HFFc6 (cell line): ENCODE results near the gene BST1. TPM values are rescaled to one million over a fixed set of nuclear protein-coding genes. Genes with fewer than 3 reads are reported as not detected.

Source experiments
- DNase-seq: peaks from one replicate; pipeline ENCODE4 v3.0.0-alpha.2; 2018
- H3K27ac Mint-ChIP-seq: 2 replicates; pipeline ENCODE4 v1.8.0; 2020; ENCODE audit warnings: mild to moderate bottlenecking, mixed read lengths
- H3K27me3 Mint-ChIP-seq: 2 replicates; pipeline ENCODE4 v1.8.0; 2021; ENCODE audit warnings: mild to moderate bottlenecking, moderate library complexity, mixed read lengths; ENCODE audit not compliant: insufficient read depth
- H3K36me3 Mint-ChIP-seq: 2 replicates; pipeline ENCODE4 v1.8.0; 2021; ENCODE audit warnings: low read depth, mixed read lengths
- H3K4me1 Mint-ChIP-seq: 2 replicates; pipeline ENCODE4 v1.8.0; 2020; ENCODE audit warnings: low read depth, mixed read lengths
- H3K4me3 Mint-ChIP-seq: 2 replicates; pipeline ENCODE4 v1.8.0; 2020; ENCODE audit warnings: mild to moderate bottlenecking, moderate library complexity, mixed read lengths
- H3K9me3 Mint-ChIP-seq: 2 replicates; pipeline ENCODE4 v1.8.0; 2020; ENCODE audit warnings: mild to moderate bottlenecking, mixed read lengths
- CTCF ChIP-seq: fragments of 200-600 bp; sonication (generic); IDR thresholded peaks from 2 replicates; pipeline ENCODE4 v1.5.0; 2021; ENCODE audit warnings: antibody characterized with exemption, mild to moderate bottlenecking
- total RNA-seq, 6 experiments: library from RNA; stranded (reverse); fragmentation: NEBNext Ultra II Directional; extraction: Animal tissue kit (Norgen Biotek cat#: 25700); gene quantifications; 2 replicates in 1 of 6; 3 replicates in 5 of 6; pipeline ENCODE4 v1.2.3, GENCODE V29; 2021

Gene BST1
- total RNA-seq, 6 experiments from 2014 or later: 2.4 to 4.2 (median 2.8) TPM

GRCh38 chr4:15737255-15737654, 34.4 kb downstream of the BST1 start:
- Mint-ChIP-seq H3K27me3 (peaks cover 24% of the 10 kb centered on the region), H3K4me3 (no peak overlapping the region), H3K9me3 (peaks cover 16% of the 10 kb centered on the region), H3K4me1 (peaks cover 9% of the 10 kb centered on the region), H3K27ac (no peak overlapping the region), H3K36me3 (peaks cover 10% of the 10 kb centered on the region; the same call in 1 of the 2 replicates)
- 0 out of 2 replicates have a peak, but pooled peaks have one; percentile 14 for TF ChIP-seq CTCF
- DNase-seq: no peak

DNA sequence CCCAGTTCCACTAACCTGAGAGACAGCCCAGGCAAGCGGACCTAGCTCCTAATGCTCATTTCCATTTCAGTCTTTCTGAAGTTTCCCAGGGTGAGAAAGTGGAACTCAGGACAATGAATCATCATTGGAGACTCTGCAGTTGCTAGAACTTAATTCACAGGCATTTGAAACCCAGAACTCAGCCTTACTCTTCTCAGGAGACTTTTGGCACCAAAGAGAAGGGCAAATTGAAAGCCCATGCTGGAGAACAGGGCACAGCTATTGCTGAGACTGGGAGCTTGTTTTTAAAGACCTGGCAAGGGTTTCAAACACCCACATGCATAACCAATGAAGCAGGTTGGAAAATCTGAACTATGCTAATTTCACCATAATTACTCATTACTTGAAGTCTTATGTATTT, 36.0 kb downstream of the BST1 start:
- Mint-ChIP-seq H3K36me3 (peaks cover 15% of the 10 kb centered on the region; the same call in 1 of the 2 replicates), H3K27ac (no peak overlapping the region)
- no peak for DNase-seq

GRCh38 chr4:15740764-15741404, 38.0 kb downstream of the BST1 start:
- H3K36me3 Mint-ChIP-seq: peaks cover 15% of the 10 kb centered on the region; the same call in 1 of the 2 replicates
- H3K27me3 Mint-ChIP-seq: peaks cover 15% of the 10 kb centered on the region
- peaks cover 17% of the 10 kb centered on the region for H3K9me3 Mint-ChIP-seq
- H3K4me1 Mint-ChIP-seq: peaks cover 17% of the 10 kb centered on the region
- TF ChIP-seq CTCF: no peak
- no peak overlapping the region for H3K27ac Mint-ChIP-seq
- H3K4me3 Mint-ChIP-seq: no peak overlapping the region
- DNase-seq: no peak

More for the DNA sequence above, 36.0 kb downstream of the BST1 start:
- Mint-ChIP-seq H3K4me3 (no peak overlapping the region), H3K4me1 (peaks cover 12% of the 10 kb centered on the region), H3K9me3 (peaks cover 17% of the 10 kb centered on the region), H3K27me3 (peaks cover 24% of the 10 kb centered on the region)
- no peak for TF ChIP-seq CTCF

DNA sequence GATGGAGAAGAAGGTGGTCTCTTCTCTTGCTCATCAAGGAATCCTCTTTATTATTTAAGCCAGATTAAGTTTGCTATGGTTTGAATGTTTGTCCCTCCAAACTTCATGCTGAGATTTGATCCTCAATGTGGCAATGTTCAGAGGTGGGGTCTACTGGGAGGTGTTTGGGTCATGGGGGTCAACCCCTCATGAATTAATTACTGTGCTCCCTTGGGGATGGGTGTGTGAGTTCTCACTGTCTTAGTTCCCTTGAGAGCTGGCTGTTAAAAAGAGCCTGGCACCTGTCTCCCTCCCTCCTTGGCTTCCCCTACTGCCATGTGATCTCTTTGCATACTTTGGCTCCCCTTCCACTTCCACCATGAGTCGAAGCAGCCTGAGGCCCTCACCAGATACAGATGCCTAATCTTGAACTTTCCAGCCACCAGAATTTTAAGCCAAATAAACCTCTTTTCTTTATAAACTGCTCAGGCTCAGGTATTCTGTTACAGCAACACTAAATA, 39.3 kb downstream of the BST1 start:
- no peak for DNase-seq
- Mint-ChIP-seq H3K4me3 (no peak overlapping the region), H3K27ac (no peak overlapping the region), H3K9me3 (peaks cover 22% of the 10 kb centered on the region), H3K4me1 (peaks cover 17% of the 10 kb centered on the region), H3K27me3 (peaks cover 15% of the 10 kb centered on the region), H3K36me3 (peaks cover 15% of the 10 kb centered on the region; the same call in 1 of the 2 replicates)
- TF ChIP-seq CTCF: no peak

DNA sequence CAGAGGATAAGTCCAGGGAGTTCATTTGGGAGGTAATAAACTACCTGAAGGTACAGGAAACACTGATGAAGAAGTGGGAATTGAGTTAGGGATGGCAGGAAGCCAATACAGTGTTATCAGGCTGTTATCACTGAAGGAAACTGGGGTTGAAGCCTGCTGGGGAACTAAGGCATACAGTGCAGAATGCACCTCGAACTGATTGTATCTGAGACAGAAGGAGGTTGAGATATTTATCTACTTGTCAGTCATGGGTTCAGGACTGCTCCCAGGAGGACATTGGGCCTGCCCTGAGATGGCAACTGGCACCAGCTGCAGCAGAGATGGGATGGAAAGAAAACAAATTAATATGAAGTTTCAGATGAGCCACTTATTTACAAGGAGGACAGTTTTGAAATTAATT, 39.8 kb downstream of the BST1 start:
- DNase-seq: no peak
- no peak overlapping the region for H3K4me3 Mint-ChIP-seq
- H3K27ac Mint-ChIP-seq: no peak overlapping the region
- TF ChIP-seq CTCF: no peak
- H3K27me3 Mint-ChIP-seq: peaks cover 10% of the 10 kb centered on the region
- peaks cover 17% of the 10 kb centered on the region for H3K4me1 Mint-ChIP-seq
- H3K36me3 Mint-ChIP-seq: peaks cover 15% of the 10 kb centered on the region; the same call in 1 of the 2 replicates
- peaks cover 22% of the 10 kb centered on the region for H3K9me3 Mint-ChIP-seq
